ENCODE data around the gene NDUFA7.

DNA sequence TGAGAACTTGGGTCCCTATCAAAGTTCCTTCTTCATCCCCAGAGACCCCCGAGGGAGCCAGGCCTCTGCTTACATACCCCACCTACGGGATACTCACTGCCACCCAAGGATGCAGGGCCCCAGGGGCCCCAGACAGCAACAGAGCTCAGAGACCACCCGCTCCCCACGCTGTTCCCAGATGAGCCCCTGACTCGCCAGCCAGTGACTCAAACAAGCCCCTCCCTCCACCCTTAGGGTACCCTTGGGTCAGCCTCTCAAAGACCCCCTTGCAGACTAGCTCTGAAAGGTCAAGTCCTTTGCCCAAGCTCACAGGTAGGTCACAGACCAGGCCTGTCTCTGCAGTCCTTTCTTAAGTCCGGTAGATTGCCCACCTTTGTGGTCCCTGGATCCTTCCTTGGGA lies 58.7 kb downstream of the NDUFA7 start:
- TF ChIP-seq POLR2A (IDR thresholded peaks at IDR 0.05) = no peak
- TF ChIP-seq, protein P1, sequence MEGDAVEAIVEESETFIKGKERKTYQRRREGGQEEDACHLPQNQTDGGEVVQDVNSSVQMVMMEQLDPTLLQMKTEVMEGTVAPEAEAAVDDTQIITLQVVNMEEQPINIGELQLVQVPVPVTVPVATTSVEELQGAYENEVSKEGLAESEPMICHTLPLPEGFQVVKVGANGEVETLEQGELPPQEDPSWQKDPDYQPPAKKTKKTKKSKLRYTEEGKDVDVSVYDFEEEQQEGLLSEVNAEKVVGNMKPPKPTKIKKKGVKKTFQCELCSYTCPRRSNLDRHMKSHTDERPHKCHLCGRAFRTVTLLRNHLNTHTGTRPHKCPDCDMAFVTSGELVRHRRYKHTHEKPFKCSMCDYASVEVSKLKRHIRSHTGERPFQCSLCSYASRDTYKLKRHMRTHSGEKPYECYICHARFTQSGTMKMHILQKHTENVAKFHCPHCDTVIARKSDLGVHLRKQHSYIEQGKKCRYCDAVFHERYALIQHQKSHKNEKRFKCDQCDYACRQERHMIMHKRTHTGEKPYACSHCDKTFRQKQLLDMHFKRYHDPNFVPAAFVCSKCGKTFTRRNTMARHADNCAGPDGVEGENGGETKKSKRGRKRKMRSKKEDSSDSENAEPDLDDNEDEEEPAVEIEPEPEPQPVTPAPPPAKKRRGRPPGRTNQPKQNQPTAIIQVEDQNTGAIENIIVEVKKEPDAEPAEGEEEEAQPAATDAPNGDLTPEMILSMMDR (IDR thresholded peaks at IDR 0.05) = no peak

Measured in esophagus squamous epithelium (tissue), 4 donors.